GM21723 (cell line): ENCODE results near the gene NRP1.

Experiments used
- ATAC-seq: cut with Tn5 transposase; IDR thresholded peaks from one replicate; pipeline ENCODE4 v1.9.1; 2021; ENCODE audit warnings: mild to moderate bottlenecking, moderate library complexity; ENCODE audit not compliant: unreplicated experiment

NRP1 gene

DNA sequence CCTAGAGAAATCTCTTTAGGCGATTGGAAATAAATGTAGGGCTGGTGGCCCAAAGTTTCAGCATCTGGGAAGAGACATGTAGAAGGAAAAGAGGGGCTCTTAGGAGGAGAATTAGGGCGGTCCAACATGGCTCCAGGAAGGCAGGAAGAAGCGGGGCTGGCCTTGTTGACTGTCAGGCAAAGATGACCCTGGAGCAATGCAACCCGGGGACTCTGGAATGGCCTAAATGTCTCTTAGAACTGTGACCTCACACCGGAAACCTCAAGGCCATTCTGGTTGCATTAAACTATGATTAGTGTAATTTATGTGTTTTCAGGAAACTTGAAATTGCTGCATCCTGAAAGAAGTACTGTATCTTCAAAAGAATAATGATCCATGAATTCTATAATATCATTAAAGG is 66.8 kb downstream of the NRP1 start:
- ATAC-seq: no peak

DNA sequence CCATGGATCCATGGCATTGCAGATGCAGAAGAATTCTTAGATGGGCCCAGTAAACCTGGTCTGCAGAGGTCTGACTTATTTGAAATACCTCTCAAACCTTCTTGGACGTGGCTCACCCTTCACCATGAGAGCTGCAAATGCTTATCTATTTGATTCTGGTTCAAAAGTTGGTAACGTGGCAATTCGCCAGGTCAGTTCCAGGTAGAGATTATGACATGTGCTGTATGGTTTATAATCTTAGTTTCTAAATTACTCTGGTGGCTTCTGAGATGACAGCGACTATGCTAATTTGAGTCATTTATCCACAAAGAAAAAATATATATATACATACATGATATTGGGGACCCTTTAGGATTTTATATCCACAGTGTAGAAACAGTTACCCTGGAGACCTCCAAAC is 68.8 kb downstream of the NRP1 start:
- no peak for ATAC-seq

DNA sequence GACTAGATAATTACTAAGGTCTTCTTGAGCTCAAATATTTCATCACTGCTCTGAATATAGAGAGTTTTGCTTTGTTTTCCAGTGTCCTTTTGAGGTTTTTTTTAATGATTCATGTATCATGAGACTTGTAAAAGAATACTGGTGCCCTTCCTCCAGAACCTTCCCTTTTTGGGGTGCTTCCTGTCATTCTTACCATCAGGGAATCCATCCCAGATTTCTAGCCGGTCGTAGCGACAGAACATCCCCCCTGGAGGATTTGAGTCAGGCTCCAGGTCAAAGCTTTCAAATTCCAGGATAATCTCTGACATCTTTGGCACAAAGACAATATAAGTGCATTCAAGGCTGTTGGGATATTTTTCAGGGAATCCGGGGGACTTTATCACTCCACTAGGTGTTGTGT is 71.0 kb downstream of the NRP1 start:
- no peak for ATAC-seq

DNA sequence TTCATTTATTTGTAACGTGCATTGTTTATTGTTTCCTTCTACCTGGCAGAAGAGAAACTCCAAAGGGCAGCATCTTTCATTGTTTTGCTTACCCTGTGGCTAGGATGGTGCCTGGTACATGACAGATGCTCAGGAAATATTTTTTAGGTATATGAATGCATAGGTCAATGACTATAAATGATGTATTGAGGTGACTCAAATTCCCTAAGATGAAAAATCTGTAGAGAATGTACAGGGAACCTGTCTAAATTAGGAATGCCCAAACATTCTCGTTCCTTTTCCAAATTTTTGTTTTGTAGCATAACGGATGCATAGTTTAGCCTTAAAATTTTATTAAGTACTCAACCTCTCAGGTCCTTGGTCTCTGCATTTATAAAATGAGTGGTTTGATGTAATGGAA is 71.6 kb downstream of the NRP1 start:
- no peak for ATAC-seq

DNA sequence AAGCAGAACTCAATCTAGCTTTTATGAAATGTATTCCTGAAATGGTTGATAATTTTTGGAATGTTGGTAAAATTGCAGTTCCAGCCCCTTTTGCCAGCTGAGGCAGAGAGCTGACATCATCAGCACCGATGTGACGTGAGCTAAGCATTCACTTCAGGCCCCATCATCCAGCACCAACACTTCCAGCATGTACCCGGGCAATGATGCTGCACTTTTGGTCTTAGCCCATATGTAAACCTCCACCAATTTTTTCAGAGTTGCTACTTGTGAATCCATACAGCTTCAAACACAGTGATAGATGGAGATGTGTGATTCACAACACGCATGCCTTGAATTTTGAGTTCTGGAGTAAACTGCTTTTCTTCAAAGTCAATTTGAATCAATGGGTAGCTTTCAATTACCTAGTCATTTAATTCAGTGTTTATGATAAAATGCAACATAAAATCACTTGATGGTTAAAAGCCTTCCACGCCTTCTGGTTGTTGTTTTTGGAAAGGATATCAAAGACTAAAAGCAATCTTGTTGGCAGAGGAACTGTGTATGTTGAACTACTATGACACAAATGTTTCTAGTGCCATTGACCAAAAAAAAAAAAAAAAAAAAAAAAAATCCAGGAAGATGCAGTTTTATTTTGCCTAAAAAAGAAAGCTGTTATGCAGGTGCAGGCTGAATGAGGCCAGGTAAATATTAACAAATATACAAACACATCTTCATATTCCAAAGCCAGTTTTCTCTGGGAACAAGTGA is 73.9 kb downstream of the NRP1 start:
- no peak for ATAC-seq

DNA sequence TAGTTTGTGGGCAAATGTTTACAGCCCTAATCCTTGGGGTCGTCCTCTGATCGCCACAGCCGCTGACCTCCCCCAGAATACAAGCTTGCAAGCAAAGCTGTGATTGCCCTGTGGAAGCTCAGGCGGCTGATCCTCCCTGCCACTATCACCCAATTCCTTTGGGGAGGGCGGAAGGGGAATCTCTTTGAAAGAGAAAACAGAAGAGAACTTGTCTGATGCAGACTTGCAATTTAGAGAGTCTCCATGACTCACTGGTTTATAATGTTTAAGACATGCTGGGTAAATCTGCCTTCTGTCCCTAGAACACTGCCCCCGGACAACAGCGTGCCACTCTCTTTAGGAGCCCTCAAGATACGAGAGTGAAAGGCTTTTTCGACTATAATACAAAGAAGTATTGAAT is 75.5 kb downstream of the NRP1 start:
- ATAC-seq: no peak

DNA sequence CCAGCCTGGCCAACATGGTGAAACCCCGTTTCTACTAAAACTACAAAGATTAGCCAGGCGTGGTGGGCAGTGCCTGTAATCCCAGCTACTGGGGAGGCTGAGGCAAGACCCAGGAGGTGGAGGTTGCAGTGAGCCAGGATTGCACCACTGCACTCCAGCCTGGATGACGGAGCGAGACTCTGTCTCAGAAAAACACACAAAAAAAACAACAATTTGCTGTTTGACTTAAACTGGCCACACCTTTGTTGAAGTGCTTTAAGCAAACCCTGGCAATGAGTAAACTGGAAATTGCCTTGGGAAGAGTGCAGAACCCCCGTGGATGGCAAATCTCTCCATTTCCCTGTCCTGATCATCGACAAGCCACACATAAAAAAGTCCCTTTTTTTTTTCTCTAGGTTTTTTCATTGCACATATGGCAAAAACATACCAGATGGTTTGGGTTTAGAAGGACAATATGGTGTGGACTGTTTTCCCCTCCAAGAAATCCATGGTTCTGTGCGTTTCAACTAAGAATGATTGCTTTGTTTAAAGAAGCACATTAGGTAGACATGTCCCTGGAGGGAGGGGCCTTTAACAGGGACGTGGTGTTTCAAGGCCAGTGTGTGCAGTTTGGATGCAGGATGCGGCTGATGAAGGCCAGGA is 76.9 kb downstream of the NRP1 start:
- ATAC-seq: no peak

DNA sequence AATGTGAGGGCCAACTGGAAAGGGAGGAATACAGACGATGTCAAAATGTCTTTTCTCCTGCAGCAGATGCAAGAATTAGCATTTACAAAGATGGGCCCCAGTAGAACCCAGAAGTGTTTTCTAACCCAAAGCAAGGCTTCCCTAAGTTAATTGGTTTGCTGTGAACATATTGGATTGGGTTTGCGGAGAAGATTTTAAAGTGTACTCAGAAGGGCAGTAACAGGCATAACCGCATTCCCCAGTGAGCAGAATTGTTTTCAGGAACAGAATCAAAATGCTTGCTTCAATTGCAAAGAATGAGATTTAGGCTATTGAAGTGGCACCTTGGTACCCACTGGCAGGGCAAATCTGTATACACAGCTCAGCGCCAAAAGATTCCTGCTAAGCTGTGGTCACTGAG is 78.0 kb downstream of the NRP1 start:
- ATAC-seq: no peak

DNA sequence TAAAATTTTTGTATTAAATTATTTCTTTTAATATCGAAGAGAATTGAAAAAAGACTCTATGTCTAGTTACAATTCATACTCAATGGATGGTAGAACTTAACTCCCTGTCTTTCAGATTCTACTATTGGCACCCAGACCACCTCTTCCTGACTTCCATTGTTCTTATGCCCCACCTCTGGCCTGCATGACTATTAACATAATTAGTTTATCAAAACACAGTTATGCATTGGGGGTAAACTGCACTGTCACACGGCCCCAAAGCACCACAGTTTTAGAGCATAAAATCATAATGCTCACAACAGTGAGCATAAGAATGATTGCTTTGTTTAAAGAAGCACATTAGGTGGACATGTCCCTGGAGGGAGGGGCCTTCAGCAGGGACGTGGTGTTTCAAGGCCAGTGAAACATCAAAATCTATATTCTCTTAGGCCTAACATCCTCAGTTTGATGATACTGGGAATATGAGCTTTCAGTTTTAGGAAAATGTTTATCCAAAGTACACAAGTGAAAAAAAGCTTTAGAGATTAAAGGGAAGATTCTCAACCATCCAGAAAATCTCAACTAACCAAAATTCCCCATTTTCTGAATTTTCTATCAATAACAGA is 79.8 kb downstream of the NRP1 start:
- ATAC-seq: no peak

DNA sequence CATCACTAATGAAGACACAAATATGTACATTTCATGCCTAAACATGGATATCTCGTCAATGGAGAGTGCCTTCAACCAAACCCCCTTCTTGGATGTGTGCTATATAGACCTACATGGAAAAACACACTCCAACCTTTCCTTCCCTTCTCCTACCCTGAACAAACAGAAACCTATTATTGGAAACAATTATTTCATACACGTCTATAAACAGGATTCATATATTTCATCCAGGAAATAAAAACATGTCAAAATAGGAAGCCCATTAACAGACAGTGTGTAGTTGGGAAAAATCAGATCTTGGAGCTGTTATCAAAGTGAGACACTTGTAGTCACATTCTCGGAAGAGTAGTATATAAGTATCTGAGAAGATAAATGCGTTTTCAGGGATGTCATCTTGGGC is 81.1 kb downstream of the NRP1 start:
- no peak for ATAC-seq

DNA sequence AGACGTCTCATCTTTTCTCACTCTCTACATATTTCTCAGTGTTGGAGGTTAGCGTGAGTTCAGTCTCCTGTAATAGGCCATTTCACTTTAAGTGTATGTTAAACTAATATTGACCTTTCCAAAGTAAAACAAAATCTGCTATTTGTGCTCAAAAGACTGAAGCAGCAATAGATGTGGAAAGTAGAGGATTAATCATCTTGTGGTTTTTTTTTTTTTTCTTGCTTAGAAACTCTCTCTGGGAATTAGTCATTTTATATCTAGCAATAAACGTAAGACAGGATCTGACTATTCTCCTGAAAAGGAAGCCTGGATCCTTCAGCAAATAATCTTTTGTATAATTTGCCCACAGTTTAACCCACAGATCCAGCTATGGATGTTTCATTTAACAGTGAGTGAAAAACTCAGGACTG is 81.7 kb downstream of the NRP1 start:
- ATAC-seq: no peak

DNA sequence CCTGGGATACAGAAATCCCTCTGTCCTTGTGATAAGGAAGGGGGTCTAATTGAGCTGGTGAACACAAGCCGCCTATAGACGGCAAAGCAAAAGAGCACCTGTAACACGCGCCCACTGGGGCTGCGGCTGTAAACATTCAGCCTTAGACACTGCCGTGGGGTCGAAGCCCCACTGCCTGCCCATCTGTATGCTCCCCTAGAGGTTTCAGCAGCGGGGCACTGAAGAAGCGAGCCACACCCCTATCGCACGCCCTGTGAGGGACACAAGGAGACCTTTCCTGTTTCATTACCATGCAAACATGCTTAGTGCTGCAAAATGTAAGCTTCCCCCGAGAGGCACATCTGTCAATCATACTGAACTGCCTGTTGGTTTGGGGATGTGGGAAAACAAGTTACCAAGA is 82.1 kb downstream of the NRP1 start:
- ATAC-seq: no peak

DNA sequence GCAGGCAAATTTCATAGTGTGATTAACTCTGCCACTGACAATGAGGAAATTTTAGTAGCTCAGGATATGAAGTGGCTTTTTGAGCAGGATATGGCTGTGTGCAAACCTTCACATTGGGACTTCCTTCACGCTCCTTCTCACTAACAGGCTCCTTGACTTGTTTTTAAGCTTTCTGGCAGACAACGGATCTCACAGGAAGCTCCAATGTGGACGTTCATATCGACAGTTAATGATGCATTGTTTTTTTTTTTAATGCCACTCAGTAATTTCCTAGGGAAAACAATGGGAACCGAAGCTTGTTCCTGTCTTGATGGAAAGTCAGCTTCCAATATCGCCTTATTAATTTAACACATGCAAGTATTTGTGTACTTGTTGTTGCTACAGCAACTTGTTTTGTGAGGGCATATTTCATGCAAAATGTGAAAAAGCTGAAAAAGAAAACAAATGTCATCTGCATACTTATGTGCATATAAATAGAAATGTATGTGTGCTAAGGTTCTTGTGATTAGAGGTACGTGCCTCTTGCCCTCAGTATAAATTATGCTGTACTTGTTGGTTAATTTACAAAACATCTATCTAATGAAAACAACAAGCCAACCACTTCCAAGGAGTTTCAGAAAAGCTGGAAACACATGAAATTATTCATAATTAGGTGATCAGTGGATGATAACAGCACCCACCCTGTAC is 84.7 kb downstream of the NRP1 start:
- no peak for ATAC-seq

DNA sequence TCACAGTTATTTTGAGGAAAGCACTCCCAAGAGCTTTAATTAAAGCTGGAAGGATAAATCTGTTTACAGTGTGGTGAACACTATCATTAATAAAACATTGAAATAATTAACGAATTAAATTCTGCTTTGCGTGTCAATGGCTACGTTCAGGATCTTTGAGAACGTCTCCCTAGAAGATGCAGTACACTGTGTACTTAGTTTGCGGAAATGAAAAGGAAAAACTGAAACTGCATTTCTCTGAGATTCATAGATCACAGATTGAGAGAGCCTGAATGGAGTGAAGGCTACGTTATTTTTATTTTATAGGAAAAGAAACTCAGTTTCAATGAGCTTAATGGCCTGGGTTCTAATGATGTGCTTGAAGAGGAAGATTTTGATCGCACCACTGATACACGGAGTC is 85.3 kb downstream of the NRP1 start:
- no peak for ATAC-seq

DNA sequence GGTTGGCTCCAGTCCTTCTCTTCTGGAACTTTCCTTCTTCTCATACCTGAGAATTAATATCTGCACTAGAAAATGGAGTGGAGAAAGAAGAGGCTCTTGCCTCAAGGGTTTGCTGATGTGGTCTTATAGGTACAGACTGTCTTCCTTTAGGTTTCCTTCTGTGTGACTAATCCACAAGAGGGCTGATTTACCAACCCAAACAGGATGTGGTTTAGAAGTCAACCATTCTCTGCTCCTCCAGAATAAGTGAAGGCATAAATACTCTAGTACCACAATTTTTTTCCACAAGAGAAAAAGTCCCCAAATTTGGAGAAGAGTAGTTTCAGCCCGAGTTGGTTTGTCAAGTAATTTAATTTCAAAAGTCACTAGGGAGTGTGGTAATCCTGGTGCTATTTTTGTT is 85.8 kb downstream of the NRP1 start:
- ATAC-seq: no peak

DNA sequence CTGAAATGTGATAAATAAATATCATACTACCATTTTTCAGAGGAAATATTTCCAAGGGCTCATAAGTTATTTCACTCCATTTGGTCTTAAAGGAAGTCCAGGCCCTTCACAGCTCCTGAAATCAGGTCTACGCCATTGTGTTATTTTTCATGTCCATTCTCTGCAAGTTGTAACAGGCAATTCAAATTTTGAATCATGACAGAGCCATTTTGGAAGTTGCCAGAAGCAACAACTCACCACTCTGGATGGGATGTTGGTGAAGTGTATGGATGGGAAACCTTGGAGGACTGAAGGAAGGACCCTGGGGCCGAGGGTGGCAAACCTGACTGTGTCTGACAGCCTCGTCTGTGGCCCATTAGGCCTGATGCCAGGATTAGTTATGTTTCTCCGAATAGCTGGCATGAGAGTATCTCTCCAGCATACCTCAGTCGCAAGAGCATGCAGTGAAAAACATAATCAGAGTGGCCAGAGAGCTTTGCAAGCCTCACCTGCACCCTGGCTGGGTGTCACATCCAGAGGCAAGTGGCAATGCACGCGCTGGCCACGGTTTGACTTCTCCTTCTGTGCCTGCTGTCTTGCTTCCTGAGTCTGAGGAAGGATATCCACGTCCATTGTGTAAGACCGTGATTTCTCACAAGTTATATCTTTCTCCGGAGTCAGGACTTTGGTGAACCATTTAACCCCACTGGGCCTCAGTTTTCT is 87.1 kb downstream of the NRP1 start:
- no peak for ATAC-seq

DNA sequence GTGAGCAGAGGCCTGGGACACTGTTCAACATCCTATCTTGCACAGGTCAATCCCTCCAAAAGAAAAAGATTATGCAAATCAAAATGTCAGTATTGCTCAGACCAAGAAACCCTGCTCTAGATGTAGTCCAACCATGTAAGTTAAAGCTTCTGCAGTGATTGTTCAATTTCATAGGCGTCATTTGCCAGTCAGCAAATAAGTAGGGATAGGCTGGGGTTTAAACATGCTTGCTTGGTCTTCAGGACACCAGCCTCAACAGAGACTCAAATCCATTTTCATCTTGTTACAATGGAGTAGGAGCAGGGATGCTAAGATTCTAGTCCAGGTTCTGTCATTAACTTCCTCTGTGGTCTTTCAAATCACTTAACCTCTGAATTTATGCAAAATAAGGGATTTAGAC is 89.1 kb downstream of the NRP1 start:
- no peak for ATAC-seq

DNA sequence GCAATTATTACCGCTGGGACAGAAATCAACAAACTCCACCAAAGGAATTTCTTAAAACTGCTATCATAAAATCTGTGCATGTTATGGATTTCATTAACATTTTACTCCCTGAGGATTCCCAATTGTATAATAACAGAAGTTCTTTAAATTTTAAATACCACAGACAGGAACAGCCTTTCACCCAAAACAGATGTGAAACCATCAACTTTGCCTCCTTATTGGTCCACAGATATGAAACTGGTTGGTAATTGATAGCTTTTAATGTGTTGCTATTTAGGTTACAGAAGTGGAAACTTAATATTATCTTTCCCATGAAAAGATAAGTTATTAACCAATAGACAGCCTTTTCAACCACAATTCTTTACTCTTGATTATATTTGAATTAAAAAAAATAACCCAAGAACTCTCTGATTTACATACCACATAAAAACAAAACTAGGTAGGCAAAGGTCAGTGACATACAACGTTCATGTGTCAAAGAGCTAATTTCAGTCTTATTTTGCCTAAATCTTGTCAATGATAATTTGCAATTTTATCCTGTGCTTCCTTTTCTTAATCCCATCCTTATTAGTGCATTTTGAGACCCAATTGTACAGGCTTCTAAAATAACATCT is 90.0 kb downstream of the NRP1 start:
- ATAC-seq: peak; percentile 45

DNA sequence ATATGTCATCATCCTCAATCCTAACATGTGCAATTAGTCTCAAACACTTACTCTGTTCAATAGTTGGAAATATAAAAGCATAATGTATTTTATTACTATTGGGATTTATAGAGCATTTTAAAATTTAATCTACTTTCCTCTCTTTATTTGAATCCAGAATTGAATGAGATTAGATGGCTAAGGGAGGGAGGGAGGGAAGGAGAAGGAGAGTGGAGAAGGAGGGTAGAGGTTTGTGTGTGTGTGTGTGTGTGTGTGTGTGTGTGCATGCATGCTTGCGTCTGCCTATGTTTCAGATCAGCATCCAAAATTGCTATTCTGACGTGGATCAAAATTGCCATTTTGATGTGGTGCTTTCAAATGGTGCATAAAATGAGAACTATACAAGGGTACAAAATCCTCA is 90.8 kb downstream of the NRP1 start:
- no peak for ATAC-seq

DNA sequence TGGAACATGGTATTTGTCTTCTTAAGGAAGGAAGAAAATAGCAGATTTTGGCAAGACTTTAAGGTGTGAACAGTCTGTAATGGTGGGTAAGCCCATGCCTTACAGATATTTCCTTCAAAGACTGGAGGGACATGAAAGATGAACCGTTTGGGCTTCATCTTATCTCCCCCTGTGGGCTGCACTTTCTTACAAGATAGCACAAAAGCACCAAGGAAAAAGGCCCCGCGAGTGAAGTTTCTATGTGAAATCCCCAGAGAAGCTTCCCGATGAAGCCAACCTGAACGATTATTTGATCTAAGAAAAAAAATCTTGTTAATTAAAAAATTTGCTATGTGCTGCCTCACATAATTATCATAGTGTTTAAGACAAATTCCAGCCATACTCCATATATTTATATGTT is 91.5 kb downstream of the NRP1 start:
- ATAC-seq: no peak

DNA sequence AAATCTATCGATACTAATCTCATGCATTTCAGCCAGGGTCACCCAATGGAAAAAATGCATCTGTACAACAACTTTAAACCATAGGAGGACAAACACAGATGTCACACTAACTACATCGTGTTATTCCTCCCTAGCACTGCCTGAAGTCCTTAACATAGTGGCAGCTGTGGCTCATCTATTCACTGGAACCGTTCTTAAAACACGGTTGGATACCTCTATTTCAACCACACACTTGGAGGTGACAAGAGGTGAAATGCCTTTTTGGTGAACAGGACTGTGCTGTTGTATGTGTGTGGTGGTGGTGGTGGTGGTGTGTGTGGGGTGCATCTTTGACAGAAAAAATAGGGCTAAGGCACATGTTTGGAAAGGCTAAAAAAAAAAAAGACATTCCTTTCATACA is 93.1 kb downstream of the NRP1 start:
- ATAC-seq: no peak
